A549 treated with CpdA at 1 μM for 4 hours (cell line): ENCODE data around the gene UQCR11. TPM values are rescaled to one million over a fixed set of nuclear protein-coding genes. Genes with fewer than 3 reads are reported as not detected.

Experiments
- total RNA-seq: library from RNA; stranded (reverse); fragments of 200-300 nt; extraction: Qiagen RNA extraction; gene quantifications from 5 replicates; pipeline ENCODE4 v1.2.3, GENCODE V29; 2022; ENCODE audit warnings: low read depth

Gene UQCR11
- 99.8 to 204 TPM (median 173 TPM) in 5 replicates for total RNA-seq

DNA sequence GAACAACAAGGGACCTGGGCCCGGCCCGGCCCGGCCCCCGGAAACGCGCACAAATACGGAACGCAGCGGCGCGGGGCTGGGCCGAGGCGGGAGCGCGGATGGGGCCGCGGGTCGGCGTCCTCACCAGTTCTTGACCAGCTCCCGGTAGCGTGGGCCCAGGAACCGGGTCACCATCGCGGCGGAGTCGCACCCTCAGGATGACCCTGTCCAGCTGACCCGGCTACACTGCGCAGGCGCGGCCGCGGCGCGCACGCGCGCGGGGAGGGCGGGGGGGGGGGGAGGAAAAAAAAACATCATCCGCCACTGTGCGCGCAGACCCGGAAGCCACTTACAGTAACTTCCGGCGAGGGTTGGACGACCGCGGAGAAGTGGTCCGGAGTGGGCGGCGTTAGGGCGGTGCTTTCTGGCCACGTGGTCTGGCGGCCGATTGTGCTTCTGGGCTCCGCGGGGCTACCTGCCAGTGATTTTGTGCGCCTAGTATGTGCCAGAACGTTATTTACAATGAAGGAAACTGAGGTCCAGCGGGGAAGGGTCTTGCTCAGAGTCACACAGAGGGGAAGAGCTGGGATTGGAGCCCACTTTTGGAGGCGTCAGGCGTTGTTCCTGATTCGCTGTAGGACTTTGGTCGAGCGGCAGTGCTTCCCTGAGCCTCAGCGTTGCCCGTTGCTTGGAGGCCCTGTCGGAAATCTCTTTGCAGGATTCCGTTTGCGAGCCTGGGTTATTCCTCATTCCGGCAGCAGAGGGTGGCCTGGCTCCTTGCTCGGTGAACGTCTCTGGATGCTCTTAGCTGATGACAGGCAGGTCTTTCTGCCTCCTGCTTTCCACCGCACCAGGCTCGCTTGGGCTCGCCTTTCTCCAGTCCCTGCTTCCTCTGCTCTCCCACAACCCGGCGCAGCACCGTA is at the start of gene UQCR11:
Gene UQCR11, minus strand, starts transcription at position 227 of the 902 bp plus-strand sequence. Its CDS starts 53 bp downstream, at position 174.

DNA sequence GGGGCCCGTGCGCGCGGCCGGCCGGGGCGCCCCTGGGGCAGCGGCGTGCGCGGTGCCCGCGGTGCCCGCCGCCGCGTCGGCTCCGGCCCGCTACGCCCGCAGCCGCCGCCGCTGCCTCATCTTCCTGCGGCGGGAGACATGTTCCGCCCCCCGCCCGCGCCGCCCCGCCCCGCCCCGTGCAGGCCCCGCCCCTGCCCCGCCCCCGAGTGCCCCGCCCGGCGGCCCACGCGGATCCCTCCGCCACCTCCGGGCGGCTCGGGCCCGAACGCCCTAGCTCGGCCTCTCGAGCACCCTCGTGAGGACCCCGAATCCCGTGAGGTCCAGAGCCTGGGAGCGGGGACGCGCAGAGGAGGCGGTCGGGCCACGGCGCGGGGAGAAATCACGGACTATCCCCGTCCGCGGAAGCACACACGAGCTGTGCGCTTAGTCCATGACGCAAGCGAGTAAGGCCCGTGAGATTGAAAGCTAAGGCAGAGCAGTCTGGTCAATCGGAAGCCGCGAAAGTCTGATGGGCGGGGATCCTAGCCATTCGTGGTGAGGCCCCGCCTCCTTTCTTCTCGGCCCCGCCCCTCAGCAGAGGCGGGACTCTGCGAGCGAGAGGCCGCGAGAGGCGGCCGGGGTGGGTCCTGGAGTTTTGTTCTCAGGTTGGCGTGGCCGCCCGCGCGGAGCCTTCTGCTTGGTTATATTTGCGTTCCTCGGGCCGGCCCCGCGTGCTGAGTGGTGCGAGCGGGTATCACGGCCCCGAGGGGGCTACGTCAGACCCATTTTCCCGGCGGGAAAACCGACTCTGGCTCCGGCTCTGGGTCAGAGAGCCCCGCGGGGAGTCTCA is 47.4 kb upstream of the UQCR11 start, which contains the start of gene TCF3:
Gene TCF3, minus strand, starts transcription at position 145 of the 829 bp plus-strand sequence. CDS start 2,367 bp downstream, outside the sequence.

DNA sequence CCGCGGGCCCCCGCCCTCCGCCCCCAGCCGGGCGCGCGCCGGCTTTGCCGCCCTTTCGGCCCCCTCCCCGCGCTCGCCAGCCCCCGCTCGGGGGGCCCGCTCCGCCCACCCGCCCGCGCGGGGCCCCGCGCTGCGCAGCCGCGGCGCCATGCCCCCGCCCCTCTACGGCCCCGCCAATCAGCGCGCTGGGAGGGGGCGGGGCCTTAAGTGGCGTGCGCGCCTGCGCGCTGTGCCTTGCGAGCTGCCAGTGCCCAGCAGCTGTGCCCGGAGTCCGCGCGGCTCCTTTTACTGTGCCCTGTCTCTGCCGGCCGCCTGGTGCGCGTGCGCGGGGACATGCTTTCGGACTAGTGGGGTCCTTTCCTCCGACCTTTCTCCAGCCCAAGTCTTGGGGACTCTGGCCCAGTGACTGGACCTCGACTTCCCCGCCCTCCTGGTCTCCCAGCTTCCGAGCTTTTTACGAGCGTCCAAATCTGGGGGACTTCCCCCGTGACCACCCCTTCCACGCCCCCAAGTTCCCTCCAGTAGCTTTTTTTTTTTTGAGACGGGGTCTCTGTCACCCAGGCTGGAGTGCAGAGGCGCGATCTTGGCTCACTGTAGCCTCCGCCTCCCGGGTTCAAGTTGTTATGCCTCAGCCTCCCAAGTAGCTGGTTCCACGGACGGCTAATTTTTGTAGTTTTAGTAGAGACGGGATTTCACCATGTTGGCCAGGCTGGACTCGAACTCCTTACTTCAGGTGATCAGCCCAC is 12.3 kb downstream of the UQCR11 start, which contains the start of gene MBD3:
Gene MBD3, minus strand, starts transcription at position 111 of the 746 bp plus-strand sequence. CDS start 234 bp downstream, outside the sequence.

DNA sequence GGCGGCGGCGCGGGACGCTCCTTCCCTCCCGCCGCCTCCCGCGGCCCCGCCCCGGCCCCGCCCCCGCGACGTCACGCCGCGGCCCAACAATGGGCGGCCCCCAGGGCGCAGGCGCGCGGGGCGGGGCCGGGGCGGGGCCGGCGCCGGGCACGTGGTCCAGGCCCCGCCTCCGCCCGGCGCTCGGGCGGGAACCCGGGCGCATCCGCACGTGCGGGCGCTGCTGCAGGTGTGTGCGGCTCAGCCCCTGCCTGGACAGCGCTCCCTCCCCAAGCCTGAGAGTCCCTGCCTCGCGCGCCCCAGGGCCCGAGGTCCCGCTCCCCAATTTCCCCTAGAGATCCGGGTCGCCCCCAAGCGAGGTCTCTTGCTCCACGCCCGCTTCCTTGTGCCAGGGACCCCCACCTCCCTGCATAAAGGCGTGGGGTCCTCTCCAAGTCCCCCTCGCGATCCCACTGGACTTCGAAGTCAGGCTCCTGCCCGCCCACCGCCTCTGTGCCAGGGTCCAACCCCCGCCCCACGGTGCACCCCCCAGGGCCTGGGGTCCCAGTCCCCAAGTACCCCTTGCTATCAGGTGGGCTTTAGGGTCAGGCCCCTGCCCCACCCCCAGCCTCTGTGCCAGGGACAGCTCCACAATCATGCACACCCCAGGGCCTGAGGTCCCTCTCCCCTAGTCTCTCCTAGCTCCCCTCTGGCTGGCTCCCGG is 36.8 kb downstream of the UQCR11 start, which contains the start of gene MEX3D:
Gene MEX3D, minus strand, starts transcription at position 6 of the 700 bp plus-strand sequence. CDS start 267 bp downstream, outside the sequence.

Other genes with a start within 250 kb of the UQCR11 start
- gene NDUFS7, start 221.6 kb downstream of the UQCR11 start, total RNA-seq, result 69.3 to 82.1 TPM (median 71.5 TPM) in 5 replicates
- gene GAMT, start 203.9 kb downstream of the UQCR11 start, total RNA-seq, result 22.6 to 42.2 TPM (median 39.2 TPM) in 5 replicates
- gene DAZAP1, start 197.9 kb downstream of the UQCR11 start, total RNA-seq, result 80.7 to 112 TPM (median 102 TPM) in 5 replicates
- gene RPS15, start 167.1 kb downstream of the UQCR11 start, total RNA-seq, result 1,399 to 2,023 TPM (median 1,902 TPM) in 5 replicates
- 1.3 to 2.0 TPM (median 1.7 TPM) in 5 replicates for gene APC2, start 155.3 kb downstream of the UQCR11 start, total RNA-seq
- gene C19orf25, start 126.2 kb downstream of the UQCR11 start, total RNA-seq, result 9.6 to 21.2 TPM (median 17.2 TPM) in 5 replicates
- gene PCSK4, start 115.1 kb downstream of the UQCR11 start, total RNA-seq, result 0.62 to 1.0 TPM (median 0.86 TPM) in 5 replicates
- 3.0 to 5.5 TPM (median 5.3 TPM) in 5 replicates for gene REEP6, start 114.3 kb downstream of the UQCR11 start, total RNA-seq
- 2.0 to 3.9 TPM (median 3.2 TPM) in 5 replicates for gene ADAMTSL5, start 92.4 kb downstream of the UQCR11 start, total RNA-seq
- not detected in 5 replicates for gene PLK5, start 81.4 kb downstream of the UQCR11 start, total RNA-seq
- gene MEX3D, start 37.1 kb downstream of the UQCR11 start, total RNA-seq, result 5.7 to 11.9 TPM (median 11.0 TPM) in 5 replicates
- gene MBD3, start 12.6 kb downstream of the UQCR11 start, total RNA-seq, result 31.7 to 54.9 TPM (median 53.6 TPM) in 5 replicates
- gene TCF3, start 47.2 kb upstream of the UQCR11 start, total RNA-seq, result 50.5 to 72.2 TPM (median 68.7 TPM) in 5 replicates
- gene ONECUT3, start 148.0 kb upstream of the UQCR11 start, total RNA-seq, result 0.01 TPM in 2 of 5 replicates, not detected in the others
- gene ATP8B3, start 206.8 kb upstream of the UQCR11 start, total RNA-seq, result 2.3 to 3.2 TPM (median 2.9 TPM) in 5 replicates
- gene REXO1, start 243.0 kb upstream of the UQCR11 start, total RNA-seq, result 18.7 to 22.8 TPM (median 19.8 TPM) in 5 replicates